K562 (cell line): ENCODE data around the gene MRRF. TPM values are rescaled to one million over a fixed set of nuclear protein-coding genes. Genes with fewer than 3 reads are reported as not detected.

Experiments
- BACH1 ChIP-seq: fragments of 200-800 bp; sonication (Bioruptor generic); IDR thresholded peaks from 2 replicates; pipeline ENCODE4 v1.6.1; 2016; ENCODE audit warnings: missing genetic modification characterization, missing compliant biosample characterization
- FOXK2 ChIP-seq, 2 experiments: fragments of 450-650 bp; IDR thresholded peaks in 1 of 2; conservative IDR thresholded peaks in 1 of 2; 2 replicates each; pipeline ENCODE4 v1.6.1; 2016; ENCODE audit warnings: low read depth in 2 of 2, mild to moderate bottlenecking in 1 of 2
- HDAC2 ChIP-seq: fragments of 450-650 bp; IDR thresholded peaks from 2 replicates; pipeline ENCODE4 v1.6.1; 2016; ENCODE audit warnings: mild to moderate bottlenecking
- MYC ChIP-seq, 2 experiments: fragments of 250-450 bp in 1 of 2; sonication (Bioruptor Pico) in 1 of 2; IDR thresholded peaks; 2 replicates each; pipeline versions ENCODE4 v1.5.1 to v1.6.1; 2012 to 2021; ENCODE audit warnings: low read depth in 2 of 2, borderline replicate concordance in 1 of 2, improper control_type of control experiment in 1 of 2, low read length in 1 of 2, mild to moderate bottlenecking in 1 of 2, moderate library complexity in 1 of 2
- PHF21A ChIP-seq: fragments of 450-650 bp; IDR thresholded peaks from 2 replicates; pipeline ENCODE4 v1.6.1; 2017; ENCODE audit warnings: low read depth, borderline replicate concordance
- PPARD ChIP-seq: fragments of 250-450 bp; sonication (Bioruptor Pico); IDR thresholded peaks from 2 replicates; pipeline ENCODE4 v1.8.0; 2022; ENCODE audit warnings: inconsistent platforms, mild to moderate bottlenecking, moderate library complexity
- RBM22 ChIP-seq: fragments of 200-400 bp; formaldehyde crosslinking; IDR thresholded peaks from 2 replicates; pipeline ENCODE4 v1.6.1; 2018; ENCODE audit warnings: low read length, low read depth; ENCODE audit not compliant: poor library complexity, severe bottlenecking
- SP1 ChIP-seq: sonication (generic); formaldehyde crosslinking; IDR thresholded peaks from 2 replicates; pipeline ENCODE4 v1.8.1; 2022; ENCODE audit warnings: mild to moderate bottlenecking, missing genetic modification reagents
- ZBTB7A ChIP-seq: IDR thresholded peaks from 2 replicates; pipeline ENCODE4 v1.6.1; 2011; ENCODE audit warnings: low read depth, mild to moderate bottlenecking, low read length, moderate library complexity, borderline replicate concordance; ENCODE audit not compliant: control insufficient read depth
- ZFP36 ChIP-seq: fragments of 150-350 bp; IDR thresholded peaks from 2 replicates; pipeline ENCODE4 v1.6.1; 2018; ENCODE audit warnings: low read length, low read depth; ENCODE audit not compliant: partially characterized antibody
- ZNF134 ChIP-seq: fragments of 250-450 bp; sonication (Bioruptor Pico); conservative IDR thresholded peaks from 2 replicates; pipeline ENCODE4 v1.4.0; 2020
- ZNF175 ChIP-seq: fragments of 200-800 bp; sonication (Bioruptor generic); IDR thresholded peaks from 2 replicates; pipeline ENCODE4 v1.6.1; 2016; ENCODE audit warnings: low read depth, mild to moderate bottlenecking, missing genetic modification characterization, missing compliant biosample characterization
- ZNF197 ChIP-seq: fragments of 200-800 bp; sonication (Bioruptor generic); IDR thresholded peaks from 2 replicates; pipeline ENCODE4 v1.6.1; 2016; ENCODE audit warnings: low read depth, missing genetic modification characterization, missing compliant biosample characterization
- ZNF23 ChIP-seq: fragments of 250-450 bp; sonication (Bioruptor Pico); IDR thresholded peaks from 2 replicates; pipeline ENCODE4 v1.4.0; 2020; ENCODE audit warnings: mild to moderate bottlenecking
- ZNF408 ChIP-seq: fragments of 250-450 bp; sonication (Bioruptor Pico); IDR thresholded peaks from 2 replicates; pipeline ENCODE4 v1.4.0; 2020; ENCODE audit warnings: low read depth, mild to moderate bottlenecking, moderate library complexity
- polyA plus RNA-seq, 8 experiments: library from polyadenylated mRNA; depleted of rRNA in 4 of 8; stranded (reverse) in 5 of 8; unstranded in 3 of 8; fragments of >200 nt; fragmentation: Nextera tagmentation in 2 of 8; fragmentation: Illumina TruSeq in 1 of 8; extraction: Ambion mirVana in 2 of 8; extraction: Trizol in 1 of 8; gene quantifications; 2 replicates each; pipeline versions ENCODE4 v1.2.1 to v1.2.3, GENCODE V29; 2011 to 2014; ENCODE audit warnings: inconsistent platforms in 1 of 8, missing spikeins in 1 of 8
- total RNA-seq, 7 experiments: library from RNA; depleted of rRNA in 6 of 7; stranded (reverse); fragments of >200 nt in 6 of 7; fragmentation: Illumina TruSeq in 2 of 7; extraction: Trizol in 2 of 7; gene quantifications; 2 replicates each; pipeline versions ENCODE4 v1.2.1 to v1.2.3, GENCODE V29; 2011 to 2021; ENCODE audit warnings: low replicate concordance in 1 of 7
- TF ChIP-seq, protein P1 (sequence below): sonication (generic); formaldehyde crosslinking; IDR thresholded peaks from 2 replicates; pipeline ENCODE4 v1.8.0; 2023; ENCODE audit warnings: missing genetic modification reagents, mild to moderate bottlenecking, borderline replicate concordance
- TF ChIP-seq, protein P2 (sequence below): fragments of 250-450 bp; sonication (Bioruptor Pico); IDR thresholded peaks from 2 replicates; pipeline ENCODE4 v1.5.1; 2021; ENCODE audit warnings: mild to moderate bottlenecking
- TF ChIP-seq, protein P3 (sequence below), 2 experiments: fragments of 450-650 bp in 1 of 2; sonication (generic) in 1 of 2; formaldehyde crosslinking; conservative IDR thresholded peaks; 2 replicates each; pipeline versions ENCODE4 v1.4.0 to v1.8.1; 2020 to 2022; ENCODE audit warnings: mild to moderate bottlenecking in 1 of 2, missing genetic modification reagents in 1 of 2

MRRF gene
- total and polyA plus RNA-seq, 9 of the 15 experiments (the other 6 are each of a cell fraction or from before 2014, with no cell fraction given): 55.0 to 105 (median 81.2) TPM

DNA sequence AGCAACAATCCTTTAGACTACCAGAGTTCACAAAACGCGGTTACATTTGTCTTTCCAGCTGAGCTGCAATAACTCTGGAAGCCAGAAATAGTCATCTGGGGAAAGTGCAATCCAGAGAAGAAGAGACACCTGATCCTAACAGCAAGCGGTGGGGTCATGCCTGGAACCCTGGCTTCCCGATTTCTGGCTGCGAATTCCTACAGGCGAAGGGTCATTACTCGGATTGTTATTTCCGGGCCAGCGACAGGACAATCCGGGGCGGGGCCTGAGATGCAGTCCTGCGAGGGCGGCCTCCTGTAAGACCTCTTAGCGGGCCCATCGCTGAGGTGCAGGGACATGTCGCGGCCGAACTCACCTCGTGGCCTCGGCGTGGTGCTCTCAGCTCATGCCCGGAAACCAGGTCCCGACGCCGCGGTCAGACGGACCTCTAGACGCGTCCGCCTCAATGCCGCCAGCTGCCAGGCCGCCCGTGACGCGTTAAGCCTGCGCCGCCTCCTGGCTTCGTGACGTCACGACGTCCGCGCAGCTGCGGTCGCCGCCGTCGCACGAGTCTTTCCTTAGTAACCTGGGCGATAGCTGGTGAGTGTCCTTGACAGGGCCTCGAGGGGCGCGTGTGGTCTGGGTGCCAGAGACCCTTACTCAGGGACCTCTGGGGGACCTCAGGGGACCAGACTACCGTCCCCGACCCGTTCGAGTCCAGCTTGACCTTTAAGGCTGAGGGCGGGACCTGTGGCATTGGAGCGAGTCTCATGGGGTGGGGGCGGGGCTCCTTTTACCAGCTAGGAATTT lies at the start of gene MRRF, which contains the start of gene RBM18 (continued):
- no peak for TF ChIP-seq PPARD (CRISPR knock-in tag)
- no peak for TF ChIP-seq ZFP36
- TF ChIP-seq FOXK2 (conservative IDR thresholded peaks at IDR 0.05 in 1 of 2, IDR thresholded peaks at IDR 0.05 in 1 of 2; ENCODE audit: low read depth in 2 of 2): peak; percentile 62 to 79; a peak in 3 of 4 replicates
- TF ChIP-seq ZNF197 (CRISPR knock-in tag): no peak
- TF ChIP-seq ZNF134: no peak
- peak; percentile 82 for TF ChIP-seq SP1 (CRISPR knock-in tag)
- TF ChIP-seq, protein P1, sequence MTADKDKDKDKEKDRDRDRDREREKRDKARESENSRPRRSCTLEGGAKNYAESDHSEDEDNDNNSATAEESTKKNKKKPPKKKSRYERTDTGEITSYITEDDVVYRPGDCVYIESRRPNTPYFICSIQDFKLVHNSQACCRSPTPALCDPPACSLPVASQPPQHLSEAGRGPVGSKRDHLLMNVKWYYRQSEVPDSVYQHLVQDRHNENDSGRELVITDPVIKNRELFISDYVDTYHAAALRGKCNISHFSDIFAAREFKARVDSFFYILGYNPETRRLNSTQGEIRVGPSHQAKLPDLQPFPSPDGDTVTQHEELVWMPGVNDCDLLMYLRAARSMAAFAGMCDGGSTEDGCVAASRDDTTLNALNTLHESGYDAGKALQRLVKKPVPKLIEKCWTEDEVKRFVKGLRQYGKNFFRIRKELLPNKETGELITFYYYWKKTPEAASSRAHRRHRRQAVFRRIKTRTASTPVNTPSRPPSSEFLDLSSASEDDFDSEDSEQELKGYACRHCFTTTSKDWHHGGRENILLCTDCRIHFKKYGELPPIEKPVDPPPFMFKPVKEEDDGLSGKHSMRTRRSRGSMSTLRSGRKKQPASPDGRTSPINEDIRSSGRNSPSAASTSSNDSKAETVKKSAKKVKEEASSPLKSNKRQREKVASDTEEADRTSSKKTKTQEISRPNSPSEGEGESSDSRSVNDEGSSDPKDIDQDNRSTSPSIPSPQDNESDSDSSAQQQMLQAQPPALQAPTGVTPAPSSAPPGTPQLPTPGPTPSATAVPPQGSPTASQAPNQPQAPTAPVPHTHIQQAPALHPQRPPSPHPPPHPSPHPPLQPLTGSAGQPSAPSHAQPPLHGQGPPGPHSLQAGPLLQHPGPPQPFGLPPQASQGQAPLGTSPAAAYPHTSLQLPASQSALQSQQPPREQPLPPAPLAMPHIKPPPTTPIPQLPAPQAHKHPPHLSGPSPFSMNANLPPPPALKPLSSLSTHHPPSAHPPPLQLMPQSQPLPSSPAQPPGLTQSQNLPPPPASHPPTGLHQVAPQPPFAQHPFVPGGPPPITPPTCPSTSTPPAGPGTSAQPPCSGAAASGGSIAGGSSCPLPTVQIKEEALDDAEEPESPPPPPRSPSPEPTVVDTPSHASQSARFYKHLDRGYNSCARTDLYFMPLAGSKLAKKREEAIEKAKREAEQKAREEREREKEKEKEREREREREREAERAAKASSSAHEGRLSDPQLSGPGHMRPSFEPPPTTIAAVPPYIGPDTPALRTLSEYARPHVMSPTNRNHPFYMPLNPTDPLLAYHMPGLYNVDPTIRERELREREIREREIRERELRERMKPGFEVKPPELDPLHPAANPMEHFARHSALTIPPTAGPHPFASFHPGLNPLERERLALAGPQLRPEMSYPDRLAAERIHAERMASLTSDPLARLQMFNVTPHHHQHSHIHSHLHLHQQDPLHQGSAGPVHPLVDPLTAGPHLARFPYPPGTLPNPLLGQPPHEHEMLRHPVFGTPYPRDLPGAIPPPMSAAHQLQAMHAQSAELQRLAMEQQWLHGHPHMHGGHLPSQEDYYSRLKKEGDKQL (CRISPR knock-in tag): no peak
- TF ChIP-seq RBM22: no peak
- no peak for TF ChIP-seq BACH1 (tag)
- TF ChIP-seq, protein P2, sequence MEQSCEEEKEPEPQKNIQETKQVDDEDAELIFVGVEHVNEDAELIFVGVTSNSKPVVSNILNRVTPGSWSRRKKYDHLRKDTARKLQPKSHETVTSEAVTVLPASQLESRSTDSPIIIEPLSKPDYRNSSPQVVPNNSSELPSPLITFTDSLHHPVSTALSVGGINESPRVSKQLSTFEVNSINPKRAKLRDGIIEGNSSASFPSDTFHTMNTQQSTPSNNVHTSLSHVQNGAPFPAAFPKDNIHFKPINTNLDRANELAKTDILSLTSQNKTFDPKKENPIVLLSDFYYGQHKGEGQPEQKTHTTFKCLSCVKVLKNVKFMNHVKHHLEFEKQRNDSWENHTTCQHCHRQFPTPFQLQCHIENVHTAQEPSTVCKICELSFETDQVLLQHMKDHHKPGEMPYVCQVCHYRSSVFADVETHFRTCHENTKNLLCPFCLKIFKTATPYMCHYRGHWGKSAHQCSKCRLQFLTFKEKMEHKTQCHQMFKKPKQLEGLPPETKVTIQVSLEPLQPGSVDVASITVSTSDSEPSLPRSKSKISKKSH (CRISPR knock-in tag): no peak
- peak; percentile 93; the same call in 1 of the 2 replicates for TF ChIP-seq MYC (IDR thresholded peaks at IDR 0.05; ENCODE audit: low read depth, low read length)
- peak; percentile 87; the same call in 1 of the 2 replicates for TF ChIP-seq MYC (CRISPR knock-in tag; IDR thresholded peaks at IDR 0.05; ENCODE audit: borderline replicate concordance, low read depth)
- 0 out of 2 replicates have a peak, but pooled peaks have one; percentile 8 for TF ChIP-seq ZNF175
- no peak for TF ChIP-seq ZNF23 (CRISPR knock-in tag)
- no peak for TF ChIP-seq PHF21A
- TF ChIP-seq ZNF408: no peak
- TF ChIP-seq, protein P3, sequence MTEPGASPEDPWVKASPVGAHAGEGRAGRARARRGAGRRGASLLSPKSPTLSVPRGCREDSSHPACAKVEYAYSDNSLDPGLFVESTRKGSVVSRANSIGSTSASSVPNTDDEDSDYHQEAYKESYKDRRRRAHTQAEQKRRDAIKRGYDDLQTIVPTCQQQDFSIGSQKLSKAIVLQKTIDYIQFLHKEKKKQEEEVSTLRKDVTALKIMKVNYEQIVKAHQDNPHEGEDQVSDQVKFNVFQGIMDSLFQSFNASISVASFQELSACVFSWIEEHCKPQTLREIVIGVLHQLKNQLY (CRISPR knock-in tag; conservative IDR thresholded peaks at IDR 0.05): no peak
- peak; percentile 84 for TF ChIP-seq ZBTB7A
- TF ChIP-seq HDAC2: peak; percentile 65; the same call in 1 of the 2 replicates
